Stimulated activated CD8-positive, alpha-beta memory T cell treated with anti-CD3 and anti-CD28 coated beads, Interleukin-7, amount 100 ng/mL, for 4 hours (primary cell): Measurements from ENCODE around the gene OR10S1.
"Not testable (repeated sequence)": the region's sequence is repeated elsewhere in the genome, so short reads cannot be mapped to it uniquely, and the experiment has no call there.

Source experiments
- DNase-seq, 2 donors: peaks; one replicate each; pipeline ENCODE4 v3.0.0-alpha.2; 2020; ENCODE audit warnings: low read depth in 2 of 2

OR10S1 gene, protein sequence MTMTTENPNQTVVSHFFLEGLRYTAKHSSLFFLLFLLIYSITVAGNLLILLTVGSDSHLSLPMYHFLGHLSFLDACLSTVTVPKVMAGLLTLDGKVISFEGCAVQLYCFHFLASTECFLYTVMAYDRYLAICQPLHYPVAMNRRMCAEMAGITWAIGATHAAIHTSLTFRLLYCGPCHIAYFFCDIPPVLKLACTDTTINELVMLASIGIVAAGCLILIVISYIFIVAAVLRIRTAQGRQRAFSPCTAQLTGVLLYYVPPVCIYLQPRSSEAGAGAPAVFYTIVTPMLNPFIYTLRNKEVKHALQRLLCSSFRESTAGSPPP

DNA sequence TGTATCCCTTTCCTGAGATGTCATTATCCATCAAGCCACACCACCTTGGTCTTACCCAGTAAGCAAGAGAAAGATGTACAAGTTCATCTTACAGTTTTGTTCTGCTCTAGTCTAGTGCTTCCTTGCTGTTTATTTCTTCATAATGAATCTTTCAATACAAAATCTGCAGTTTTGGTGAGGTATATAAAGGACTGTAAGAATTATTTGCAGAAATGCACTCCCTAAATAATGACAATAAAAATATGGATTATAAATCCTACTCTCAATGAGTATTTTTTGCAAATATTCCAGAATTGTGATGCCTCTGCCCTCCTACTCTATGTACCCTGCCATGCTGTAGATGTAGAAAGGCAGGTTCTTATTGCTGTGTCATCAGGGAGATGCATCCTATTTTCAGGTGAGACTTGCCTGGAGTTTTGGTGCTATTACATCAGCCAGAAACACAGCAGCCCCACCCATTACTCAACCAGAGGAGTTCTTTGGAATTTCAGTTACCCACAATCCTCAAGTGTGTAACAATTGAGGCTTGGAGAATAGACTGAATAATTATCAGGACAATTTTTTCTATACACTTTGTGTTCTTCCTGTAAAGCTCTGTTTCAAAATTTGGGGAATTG, at the start of gene OR10S1:
OR10S1 (minus strand) TSS at position 51 of the 617 bp plus-strand sequence. CDS start 117 bp downstream, outside the sequence.
- no peak for DNase-seq

DNA sequence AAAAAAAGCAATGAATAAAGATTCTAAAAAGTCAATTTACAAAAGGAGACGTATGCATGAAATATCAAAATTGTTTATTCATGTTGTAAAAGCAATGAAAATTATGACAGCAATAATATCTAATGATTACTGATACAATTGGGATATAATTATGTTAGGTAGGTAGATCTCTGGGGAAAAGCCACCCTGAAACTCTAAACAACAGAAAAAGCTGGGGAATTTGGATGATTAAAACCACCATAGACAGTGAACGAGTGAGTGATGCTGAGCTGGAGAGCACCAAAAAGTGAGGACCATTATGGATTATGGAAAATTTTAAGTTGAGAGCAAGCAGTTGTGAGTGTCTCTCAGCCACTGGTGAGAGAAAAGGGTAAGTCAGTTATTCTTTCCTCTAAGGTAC, 48.9 kb upstream of the OR10S1 start, which contains the start of gene OR10G8:
OR10G8 (plus strand) TSS at position 301 of the 400 bp plus-strand sequence. CDS start 2,825 bp downstream, outside the sequence.
- DNase-seq, result no peak

DNA sequence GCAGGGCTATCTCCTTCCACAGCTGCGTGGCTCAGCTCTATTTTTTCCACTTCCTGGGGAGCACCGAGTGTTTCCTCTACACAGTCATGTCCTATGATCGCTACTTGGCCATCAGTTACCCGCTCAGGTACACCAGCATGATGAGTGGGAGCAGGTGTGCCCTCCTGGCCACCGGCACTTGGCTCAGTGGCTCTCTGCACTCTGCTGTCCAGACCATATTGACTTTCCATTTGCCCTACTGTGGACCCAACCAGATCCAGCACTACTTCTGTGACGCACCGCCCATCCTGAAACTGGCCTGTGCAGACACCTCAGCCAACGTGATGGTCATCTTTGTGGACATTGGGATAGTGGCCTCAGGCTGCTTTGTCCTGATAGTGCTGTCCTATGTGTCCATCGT, 38.3 kb upstream of the OR10S1 start:
- DNase-seq, result not testable (repeated sequence)

DNA sequence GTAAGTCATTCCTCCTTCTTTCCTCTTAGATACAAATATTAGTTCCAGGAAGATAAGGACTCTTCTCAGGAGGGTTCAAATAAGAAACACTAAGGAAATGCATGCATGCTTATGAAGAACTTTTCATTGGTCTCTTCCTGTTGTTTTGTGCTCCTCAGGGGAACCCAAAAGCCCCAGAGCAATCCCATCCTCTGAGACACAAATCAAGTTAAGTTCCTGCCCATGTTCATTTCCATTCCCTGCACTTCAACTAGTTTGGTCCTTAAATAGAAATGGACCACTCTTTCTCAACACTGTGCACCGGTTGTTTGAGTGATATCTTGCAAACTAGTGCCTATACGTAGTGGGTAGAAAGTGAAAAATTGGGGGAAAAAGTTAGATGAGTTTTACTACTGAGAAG, 35.1 kb upstream of the OR10S1 start, which contains the start of gene OR10G4:
OR10G4 (plus strand) TSS at position 301 of the 400 bp plus-strand sequence. CDS start 2,578 bp downstream, outside the sequence.
- DNase-seq, result no peak

DNA sequence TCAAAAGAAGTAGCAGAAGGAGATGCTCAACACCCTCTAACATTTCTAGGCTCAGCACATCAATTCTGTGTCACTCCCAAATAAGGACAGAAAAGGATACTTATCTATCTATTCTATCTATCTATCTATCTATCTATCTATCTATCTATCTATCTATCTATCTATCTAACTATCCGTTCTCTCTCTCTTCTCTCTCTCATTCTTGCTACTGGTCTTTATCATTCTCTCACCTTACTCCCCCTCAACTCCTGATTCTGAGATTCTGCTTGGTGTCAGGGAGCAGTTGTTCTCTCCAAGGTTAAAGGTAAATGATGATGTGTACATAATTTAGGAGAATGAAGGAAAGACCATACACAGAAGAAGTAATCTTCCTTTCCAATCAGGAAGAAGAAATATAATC, 17.5 kb upstream of the OR10S1 start, which contains the start of gene OR10G6:
OR10G6 (minus strand) TSS at position 43 of the 400 bp plus-strand sequence; CDS start at position 43, 0 bp downstream.
- no peak for DNase-seq

DNA sequence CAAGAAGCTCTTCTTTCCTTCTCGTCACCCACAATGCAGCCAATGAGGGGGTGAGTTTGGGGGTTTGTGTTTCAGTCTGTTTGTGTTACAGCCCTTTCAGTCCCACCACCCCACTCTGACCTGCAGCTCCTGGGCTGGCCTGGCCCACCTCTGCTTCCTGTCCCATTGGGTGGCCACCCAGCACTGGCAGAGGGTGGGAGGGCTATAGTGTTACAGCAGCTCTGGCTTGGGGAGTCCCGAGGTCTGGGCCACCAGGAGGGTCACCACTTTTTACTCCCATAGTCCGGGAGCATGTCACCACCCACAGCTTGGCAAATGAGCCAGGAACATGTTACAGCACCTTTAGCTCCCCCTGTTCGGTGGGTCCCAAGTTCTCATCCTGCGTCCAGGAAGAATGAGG, 1.7 kb upstream of the OR10S1 start:
- DNase-seq, result no peak

DNA sequence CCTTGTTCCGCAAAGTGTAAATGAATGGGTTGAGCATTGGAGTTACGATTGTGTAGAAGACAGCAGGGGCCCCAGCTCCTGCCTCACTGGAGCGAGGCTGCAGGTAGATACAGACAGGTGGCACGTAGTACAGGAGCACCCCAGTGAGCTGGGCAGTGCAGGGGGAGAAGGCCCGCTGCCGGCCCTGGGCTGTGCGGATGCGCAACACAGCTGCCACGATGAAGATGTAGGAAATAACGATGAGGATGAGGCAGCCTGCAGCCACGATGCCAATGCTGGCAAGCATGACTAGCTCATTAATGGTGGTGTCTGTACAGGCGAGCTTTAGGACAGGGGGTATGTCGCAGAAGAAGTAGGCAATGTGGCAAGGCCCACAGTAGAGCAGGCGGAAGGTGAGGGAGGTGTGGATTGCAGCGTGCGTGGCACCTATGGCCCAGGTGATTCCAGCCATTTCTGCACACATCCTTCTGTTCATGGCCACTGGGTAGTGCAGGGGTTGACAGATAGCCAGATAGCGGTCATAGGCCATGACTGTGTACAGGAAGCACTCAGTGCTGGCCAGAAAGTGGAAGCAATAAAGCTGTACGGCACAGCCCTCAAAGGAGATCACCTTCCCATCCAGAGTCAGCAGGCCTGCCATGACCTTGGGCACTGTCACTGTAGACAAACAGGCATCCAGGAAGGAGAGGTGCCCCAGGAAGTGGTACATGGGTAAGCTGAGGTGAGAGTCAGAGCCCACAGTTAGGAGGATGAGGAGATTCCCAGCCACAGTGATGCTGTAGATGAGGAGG, 616 bp downstream of the OR10S1 start:
- DNase-seq, result no peak

DNA sequence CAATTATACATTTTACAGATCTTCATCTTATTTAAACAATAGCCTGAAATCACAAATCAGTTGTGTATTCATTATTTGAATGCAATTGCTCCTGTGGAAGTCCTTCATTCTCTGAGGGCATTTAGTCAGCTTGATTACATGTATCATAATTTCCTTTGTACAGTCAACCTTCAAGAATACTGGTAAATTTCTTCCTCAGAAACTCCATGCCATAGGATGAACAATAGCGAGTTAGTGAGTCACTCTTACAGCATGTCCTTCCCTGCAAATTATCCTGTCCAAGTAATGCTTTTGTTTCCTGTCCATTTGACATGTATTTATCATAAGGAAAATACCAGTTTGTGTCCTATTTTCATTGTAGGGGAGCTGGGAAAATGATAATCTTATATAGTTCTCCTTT, 3.8 kb downstream of the OR10S1 start:
- no peak for DNase-seq

DNA sequence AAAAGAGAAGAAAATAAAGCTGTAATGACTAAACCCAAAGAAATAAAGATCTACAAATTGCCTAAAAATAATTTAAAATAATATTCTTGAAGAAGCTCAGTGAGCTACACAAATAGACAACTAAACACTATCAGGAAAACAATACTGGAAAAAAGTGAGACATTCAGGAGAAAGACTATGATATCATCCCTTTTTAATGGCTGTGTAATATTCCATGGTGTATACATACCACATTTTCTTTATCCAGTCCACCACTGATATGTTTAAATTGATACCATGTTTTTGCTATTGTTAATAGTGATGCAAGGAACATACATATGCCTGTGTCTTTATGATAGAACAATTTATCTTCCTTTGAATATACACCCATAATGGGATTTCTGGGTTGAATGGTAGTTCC, 20.8 kb downstream of the OR10S1 start:
- DNase-seq, result no peak

DNA sequence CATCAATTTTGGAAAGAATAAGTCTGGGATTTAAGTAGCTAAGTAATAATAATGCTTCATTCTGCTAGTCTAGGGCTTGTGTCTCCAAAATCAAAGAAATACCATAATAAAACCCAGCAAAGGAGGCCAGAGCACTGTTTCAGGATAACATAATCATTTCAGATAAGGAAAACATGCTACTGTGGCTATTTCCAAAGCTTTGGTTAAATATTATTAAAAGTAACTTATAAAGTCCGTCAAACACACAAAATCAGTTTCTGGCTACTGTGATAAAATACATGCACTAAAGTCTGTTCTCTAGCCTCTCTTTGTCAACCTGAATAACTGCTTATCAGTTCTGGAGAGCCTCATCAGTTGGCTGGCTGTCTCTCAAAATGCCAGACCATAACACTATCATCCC, 32.4 kb downstream of the OR10S1 start:
- no peak for DNase-seq

DNA sequence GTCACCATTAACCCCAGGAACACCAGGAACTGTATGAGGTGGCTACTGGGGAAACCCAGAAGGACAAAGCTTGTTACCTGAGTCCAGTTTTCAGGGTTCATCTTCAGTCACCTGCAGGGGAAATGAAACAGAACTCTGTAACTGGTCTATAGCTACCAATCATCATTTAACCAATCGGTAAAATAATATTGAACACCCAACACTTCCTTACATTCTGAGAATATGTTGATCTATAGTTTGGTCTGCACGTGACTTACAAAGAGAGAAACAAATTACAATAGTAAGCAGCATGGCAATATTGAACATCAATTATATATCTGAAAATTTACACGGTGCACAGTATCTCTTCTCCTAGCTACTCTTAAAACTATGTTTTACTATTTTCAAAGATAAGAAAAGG, 33.8 kb downstream of the OR10S1 start, which contains the start of gene OR6T1:
OR6T1 (minus strand) TSS at position 101 of the 400 bp plus-strand sequence; CDS start at position 101, 0 bp downstream.
- DNase-seq, result no peak

DNA sequence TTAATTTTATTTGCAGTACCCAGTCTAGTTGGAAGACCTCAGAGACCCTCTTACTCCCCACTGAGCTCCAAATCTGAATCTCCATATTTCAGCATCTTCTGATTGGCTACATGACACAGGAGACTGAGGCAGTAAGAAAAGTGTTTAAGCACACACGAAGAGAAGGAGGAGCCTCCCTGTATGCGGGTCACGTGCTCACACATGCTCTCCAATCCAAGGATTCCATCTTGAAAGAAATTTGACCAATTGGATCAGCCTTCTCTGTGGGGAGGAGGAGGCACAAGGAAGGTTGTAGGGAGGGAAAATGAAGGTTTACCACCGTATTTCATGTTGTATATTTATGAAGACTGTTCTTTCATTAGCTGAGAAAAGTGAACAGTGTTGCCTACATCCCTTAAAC, 35.2 kb downstream of the OR10S1 start:
- no peak for DNase-seq

DNA sequence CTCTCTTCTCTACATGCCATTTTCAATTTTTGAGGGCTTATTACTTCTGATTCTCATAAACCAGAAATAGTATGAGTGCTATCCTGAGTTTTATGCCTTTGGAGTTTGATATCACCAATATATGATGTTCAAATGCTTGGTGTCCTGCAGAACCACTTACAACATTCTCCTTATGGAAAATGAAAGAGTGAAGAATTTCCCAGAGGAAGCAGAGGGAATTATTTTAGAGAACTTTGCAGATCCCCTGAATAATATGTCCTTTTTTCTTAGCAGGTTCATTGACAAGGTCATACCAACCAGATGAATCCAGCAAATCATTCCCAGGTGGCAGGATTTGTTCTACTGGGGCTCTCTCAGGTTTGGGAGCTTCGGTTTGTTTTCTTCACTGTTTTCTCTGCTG, 38.3 kb downstream of the OR10S1 start, which contains the start of gene OR4D5:
OR4D5 (plus strand) TSS at position 301 of the 400 bp plus-strand sequence; CDS start at position 301, 0 bp downstream.
- DNase-seq, result no peak
